GM19468 (cell line): ENCODE results near the gene C16orf78.

ENCODE experiments used
- ATAC-seq: cut with Tn5 transposase; IDR thresholded peaks from one replicate; pipeline ENCODE4 v1.9.1; 2021; ENCODE audit warnings: mild to moderate bottlenecking, moderate library complexity, moderate number of reproducible peaks; ENCODE audit not compliant: unreplicated experiment; ENCODE audit errors: extremely low read depth

Gene C16orf78

GRCh38 chr16:49419862-49420261 is 46.3 kb downstream of the C16orf78 start:
- no peak for ATAC-seq

- no peak for ATAC-seq
Observed at GRCh38 chr16:49422896-49423295, 49.3 kb downstream of the C16orf78 start.

- no peak for ATAC-seq
Observed at GRCh38 chr16:49424961-49425360, 51.4 kb downstream of the C16orf78 start.

- no peak for ATAC-seq
Observed at GRCh38 chr16:49427771-49428170, 54.2 kb downstream of the C16orf78 start.

- no peak for ATAC-seq
Observed at GRCh38 chr16:49428808-49429207, 55.2 kb downstream of the C16orf78 start.

GRCh38 chr16:49431040-49431439 is 57.4 kb downstream of the C16orf78 start:
- ATAC-seq, result no peak

- no peak for ATAC-seq
Observed at GRCh38 chr16:49431591-49432290, 58.1 kb downstream of the C16orf78 start.

- ATAC-seq, result no peak
Observed at GRCh38 chr16:49434733-49435132, 61.1 kb downstream of the C16orf78 start.

- no peak for ATAC-seq
Observed at GRCh38 chr16:49436181-49436580, 62.6 kb downstream of the C16orf78 start.

GRCh38 chr16:49437344-49437743 is 63.7 kb downstream of the C16orf78 start:
- no peak for ATAC-seq

GRCh38 chr16:49439050-49439449 is 65.4 kb downstream of the C16orf78 start:
- no peak for ATAC-seq

- ATAC-seq, result no peak
Observed at GRCh38 chr16:49439676-49440075, 66.1 kb downstream of the C16orf78 start.

GRCh38 chr16:49440156-49441065 is 66.8 kb downstream of the C16orf78 start:
- ATAC-seq, result no peak

GRCh38 chr16:49441366-49441780 is 67.8 kb downstream of the C16orf78 start:
- ATAC-seq, result no peak

- no peak for ATAC-seq
Observed at GRCh38 chr16:49442805-49443204, 69.2 kb downstream of the C16orf78 start.

- ATAC-seq, result no peak
Observed at GRCh38 chr16:49443576-49443975, 70.0 kb downstream of the C16orf78 start.

- ATAC-seq, result no peak
Observed at GRCh38 chr16:49446805-49447204, 73.2 kb downstream of the C16orf78 start.
